GM19240 (cell line): ENCODE measurements around the gene THAP4.
"Not testable (repeated sequence)": the region's sequence is repeated elsewhere in the genome, so short reads cannot be mapped to it uniquely, and the experiment has no call there.

Experiments used
- DNase-seq: peaks from one replicate; pipeline ENCODE4 v3.0.0; 2011; ENCODE audit warnings: low spot score; ENCODE audit not compliant: insufficient read length

Gene THAP4

GRCh38 chr2:241665731-241666440 lies 28.9 kb upstream of the THAP4 start:
- DNase-seq: no peak

- DNase-seq: not testable (repeated sequence)
These were observed 25.8 kb upstream of the THAP4 start for GRCh38 chr2:241662731-241663130.

GRCh38 chr2:241660593-241661213 lies 23.7 kb upstream of the THAP4 start:
- DNase-seq: no peak

GRCh38 chr2:241659150-241659739 lies 22.3 kb upstream of the THAP4 start:
- no peak for DNase-seq

- DNase-seq: no peak
These were observed 21.3 kb upstream of the THAP4 start for GRCh38 chr2:241658296-241658695.

- no peak for DNase-seq
These were observed 20.9 kb upstream of the THAP4 start for GRCh38 chr2:241657786-241658254.

GRCh38 chr2:241656190-241656741 lies 19.3 kb upstream of the THAP4 start:
- no peak for DNase-seq

- DNase-seq: no peak
These were observed 18.7 kb upstream of the THAP4 start for GRCh38 chr2:241655516-241656189.

- no peak for DNase-seq
These were observed 17.6 kb upstream of the THAP4 start for GRCh38 chr2:241654551-241654950.

- no peak for DNase-seq
These were observed 16.3 kb upstream of the THAP4 start for GRCh38 chr2:241653210-241653750.

- DNase-seq: no peak
These were observed 15.8 kb upstream of the THAP4 start for GRCh38 chr2:241652722-241653121.

- no peak for DNase-seq
These were observed 15.2 kb upstream of the THAP4 start for GRCh38 chr2:241652142-241652541.

GRCh38 chr2:241649927-241650326 lies 13.0 kb upstream of the THAP4 start:
- DNase-seq: no peak

GRCh38 chr2:241649404-241649803 lies 12.4 kb upstream of the THAP4 start:
- no peak for DNase-seq

GRCh38 chr2:241648453-241648852 lies 11.5 kb upstream of the THAP4 start:
- DNase-seq: no peak

- DNase-seq: no peak
These were observed 9.1 kb upstream of the THAP4 start for GRCh38 chr2:241645915-241646645.

GRCh38 chr2:241645056-241645914 lies 8.3 kb upstream of the THAP4 start:
- no peak for DNase-seq

- no peak for DNase-seq
These were observed 4.7 kb upstream of the THAP4 start for GRCh38 chr2:241641631-241642030.

GRCh38 chr2:241640165-241640795 lies 3.3 kb upstream of the THAP4 start:
- no peak for DNase-seq
